Fibroblast of the aortic adventitia (primary cell): Measurements from ENCODE around the gene RANBP3. TPM values are rescaled to one million over a fixed set of nuclear protein-coding genes. Genes with fewer than 3 reads are reported as not detected.

Source experiments
- DNase-seq: peaks from one replicate; pipeline ENCODE4 v3.0.0-alpha.2; 2010; ENCODE audit warnings: low read depth
- H3K4me3 ChIP-seq: 2 replicates; pipeline ENCODE4 v1.5.1; 2011; ENCODE audit warnings: low read depth, mild to moderate bottlenecking, control low read depth, low read length, moderate library complexity
- CTCF ChIP-seq: IDR thresholded peaks from 2 replicates; pipeline ENCODE4 v1.5.1; 2011; ENCODE audit warnings: mild to moderate bottlenecking, low read length, control low read depth, inconsistent platforms; ENCODE audit not compliant: insufficient read depth
- total RNA-seq: library from RNA; depleted of rRNA; stranded (reverse); fragments of >200 nt; gene quantifications from 2 replicates; pipeline ENCODE4 v1.2.3, GENCODE V29; 2012; ENCODE audit warnings: low replicate concordance

The RANBP3 gene
- total RNA-seq, 1 donor: 58.0 TPM

- H3K4me3 ChIP-seq: no peak overlapping the region
- TF ChIP-seq CTCF: no peak
- no peak for DNase-seq
Measured at GRCh38 chr19:6014551-6015135, 36.7 kb upstream of the RANBP3 start.

DNA sequence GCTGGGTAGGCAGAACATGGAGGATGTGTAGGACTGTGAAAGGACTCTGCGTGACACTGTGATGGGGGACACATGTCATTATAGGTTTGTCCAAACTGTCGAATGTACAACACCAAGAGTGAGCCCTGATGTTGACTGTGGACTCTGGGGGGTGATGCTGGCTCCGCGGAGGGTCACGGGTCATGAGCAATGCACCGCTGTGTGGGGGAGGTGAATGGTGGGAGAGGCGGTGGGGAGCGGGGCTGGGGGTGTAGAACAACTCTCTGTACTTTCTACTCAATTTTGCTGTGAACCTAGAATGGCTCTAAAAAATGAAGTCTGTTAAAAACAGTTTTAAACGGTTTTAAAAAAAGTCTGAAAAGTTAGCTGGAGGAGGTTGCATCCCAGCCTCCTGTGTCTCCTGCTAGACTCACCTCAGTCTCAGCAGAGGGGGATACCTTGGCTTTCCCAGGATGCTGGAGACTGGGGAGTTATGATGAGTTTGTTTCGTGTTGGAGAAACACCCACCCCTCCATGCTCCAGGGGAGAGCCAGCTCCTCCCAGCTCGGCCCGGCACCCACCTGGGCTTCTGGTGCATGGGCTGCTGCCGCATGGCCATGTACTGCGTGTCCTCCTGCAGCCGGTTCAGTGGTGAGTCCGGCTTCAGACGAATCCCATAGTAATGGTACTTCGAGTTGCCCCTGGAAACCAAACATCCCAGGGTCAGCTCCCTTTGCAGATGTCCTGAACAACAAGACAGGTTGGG is 34.7 kb upstream of the RANBP3 start:
- TF ChIP-seq CTCF: no peak
- no peak for DNase-seq
- H3K4me3 ChIP-seq: no peak overlapping the region

DNA sequence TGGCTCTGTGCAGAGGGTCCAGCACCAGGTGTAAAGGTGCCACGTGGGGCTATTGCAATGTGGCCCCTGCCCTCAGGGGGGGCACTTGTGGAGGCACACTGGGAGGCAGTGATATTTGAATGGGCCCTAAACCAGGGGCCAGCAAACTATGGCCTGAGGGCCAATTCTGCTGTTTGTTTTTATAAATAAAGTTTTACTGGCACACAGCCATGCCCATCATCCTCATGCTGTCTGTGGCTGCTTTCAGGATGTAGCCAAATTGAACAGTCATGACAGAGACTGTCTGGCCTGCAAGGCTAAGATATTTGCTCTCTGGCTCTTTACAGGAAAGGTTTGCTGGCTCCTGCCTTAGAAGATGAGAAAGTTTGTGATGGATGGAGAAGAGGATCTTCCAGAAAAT is 33.9 kb upstream of the RANBP3 start:
- no peak overlapping the region for H3K4me3 ChIP-seq
- no peak for TF ChIP-seq CTCF
- no peak for DNase-seq

DNA sequence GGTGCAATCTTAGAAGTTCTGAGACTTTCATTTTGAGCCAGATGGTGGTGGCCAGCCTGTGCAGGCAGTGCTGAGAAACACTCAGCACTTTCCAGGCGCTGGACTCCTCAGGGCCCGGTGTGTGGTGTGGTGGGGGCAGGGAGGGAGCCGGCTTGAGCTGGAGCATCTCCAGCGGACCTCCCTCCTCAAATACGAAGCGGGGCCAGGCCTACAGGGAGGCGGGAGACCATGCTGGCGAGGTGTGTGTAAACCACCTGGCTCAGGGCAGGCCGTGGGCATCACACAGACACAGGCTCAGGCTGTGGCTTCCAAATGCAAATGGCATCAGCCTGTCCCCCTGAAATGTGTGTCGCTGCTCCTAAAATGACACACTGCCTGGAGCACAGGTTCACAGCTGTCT is 33.3 kb upstream of the RANBP3 start:
- DNase-seq: no peak
- no peak overlapping the region for H3K4me3 ChIP-seq
- TF ChIP-seq CTCF: no peak

GRCh38 chr19:6010107-6010506 is 32.2 kb upstream of the RANBP3 start:
- H3K4me3 ChIP-seq: no peak overlapping the region
- no peak for TF ChIP-seq CTCF
- DNase-seq: no peak

DNA sequence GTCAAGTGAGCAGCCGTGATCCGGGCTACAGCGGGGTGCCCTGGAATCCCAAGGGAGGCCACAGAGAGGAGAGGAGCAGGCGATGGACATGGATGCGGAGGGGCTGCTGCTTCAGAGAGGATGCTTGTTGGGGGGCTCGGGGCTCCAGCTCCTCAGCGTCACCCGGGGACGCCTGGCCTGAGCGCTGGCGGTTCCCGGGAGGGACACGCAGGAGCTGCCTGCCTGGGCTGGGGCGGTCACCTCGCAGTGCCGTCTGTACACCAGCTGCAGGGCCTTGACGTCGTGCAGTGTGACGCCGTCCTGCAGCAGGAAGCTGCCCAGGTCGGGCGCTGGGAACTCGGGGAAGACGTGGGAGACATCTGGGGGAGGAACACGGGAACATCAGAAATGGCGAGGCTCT is 29.9 kb upstream of the RANBP3 start:
- no peak for DNase-seq
- no peak overlapping the region for H3K4me3 ChIP-seq
- TF ChIP-seq CTCF: no peak
